LoVo (cell line): ENCODE results near the gene HES7.
A peak's percentile ranks its signal among the peaks of the same experiment; 100 is the strongest.

Experiments
- DNase-seq: peaks from one replicate; pipeline ENCODE4 v3.0.0-alpha.2; 2016; ENCODE audit warnings: low spot score

HES7 gene

GRCh38 chr17:8142887-8143580, 19.1 kb upstream of the HES7 start:
- no peak for DNase-seq

GRCh38 chr17:8142158-8142886, 18.4 kb upstream of the HES7 start:
- no peak for DNase-seq

- DNase-seq: no peak
Observed at GRCh38 chr17:8141741-8142140, 17.8 kb upstream of the HES7 start.

GRCh38 chr17:8141045-8141444, 17.1 kb upstream of the HES7 start:
- DNase-seq: no peak

- DNase-seq: no peak
Observed at GRCh38 chr17:8140065-8141029, 16.4 kb upstream of the HES7 start.

GRCh38 chr17:8138672-8139371, 14.9 kb upstream of the HES7 start:
- DNase-seq: peak; percentile 93

GRCh38 chr17:8138374-8138671, 14.4 kb upstream of the HES7 start:
- no peak for DNase-seq

- DNase-seq: no peak
Observed at GRCh38 chr17:8137645-8138373, 13.9 kb upstream of the HES7 start.

- no peak for DNase-seq
Observed at GRCh38 chr17:8133941-8134340, 10.0 kb upstream of the HES7 start.

- DNase-seq: no peak
Observed at GRCh38 chr17:8133399-8133798, 9.5 kb upstream of the HES7 start.

- no peak for DNase-seq
Observed at GRCh38 chr17:8131844-8132441, 8.0 kb upstream of the HES7 start.

GRCh38 chr17:8128125-8128784, 4.3 kb upstream of the HES7 start:
- DNase-seq: no peak

GRCh38 chr17:8126491-8127066, 2.7 kb upstream of the HES7 start:
- peak; percentile 75 for DNase-seq

- no peak for DNase-seq
Observed at GRCh38 chr17:8125947-8126490, 2.1 kb upstream of the HES7 start.

- DNase-seq: peak; percentile 76
Observed at GRCh38 chr17:8125154-8125946, 1.4 kb upstream of the HES7 start.

GRCh38 chr17:8124350-8125153, 646 bp upstream of the HES7 start:
- DNase-seq: no peak

- DNase-seq: no peak
Observed at GRCh38 chr17:8122924-8123694, 797 bp downstream of the HES7 start.
